Activated T-cell treated with anti-CD3 and anti-CD28 coated beads for 48 hours (primary cell): ENCODE measurements around the gene CENPN.
A peak's percentile ranks its signal among the peaks of the same experiment; 100 is the strongest.

Source experiments
- DNase-seq: peaks from one replicate; pipeline ENCODE4 v3.0.0-alpha.2; 2020; ENCODE audit warnings: low read depth

CENPN gene

GRCh38 chr16:81006813-81007695, at the start of gene CENPN, which contains the start of gene CMC2:
Gene CENPN, plus strand, starts transcription at chr16:81007214. Its CDS starts 4,726 bp downstream, at chr16:81011940.
Gene CMC2, minus strand, starts transcription at chr16:81006885. Its CDS starts 9,491 bp downstream, at chr16:80997394.
- DNase-seq, result peak; percentile 92

- no peak for DNase-seq
Observed at GRCh38 chr16:80958284-80958683, 48.7 kb upstream of the CENPN start.

GRCh38 chr16:80962879-80963278, 44.1 kb upstream of the CENPN start:
- DNase-seq, result no peak

DNA sequence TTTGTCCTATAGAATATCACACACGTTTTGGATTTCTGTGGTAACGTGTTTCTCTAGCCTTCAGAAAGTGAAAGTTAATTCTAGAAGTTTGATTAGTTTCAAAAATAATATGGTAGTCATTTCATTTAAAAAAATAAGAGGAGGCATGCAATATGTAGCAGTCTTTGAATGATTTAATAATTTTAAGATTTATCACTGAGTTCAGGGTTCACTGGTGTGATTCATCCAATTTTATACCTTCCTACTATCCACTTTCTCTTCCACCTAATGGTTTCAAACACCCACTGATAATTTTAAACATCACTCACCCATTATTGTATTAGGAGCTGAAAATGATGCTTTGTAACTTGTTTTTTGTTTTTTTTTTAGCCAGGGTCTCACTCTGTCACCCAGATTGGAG, 42.7 kb upstream of the CENPN start:
- DNase-seq, result no peak

DNA sequence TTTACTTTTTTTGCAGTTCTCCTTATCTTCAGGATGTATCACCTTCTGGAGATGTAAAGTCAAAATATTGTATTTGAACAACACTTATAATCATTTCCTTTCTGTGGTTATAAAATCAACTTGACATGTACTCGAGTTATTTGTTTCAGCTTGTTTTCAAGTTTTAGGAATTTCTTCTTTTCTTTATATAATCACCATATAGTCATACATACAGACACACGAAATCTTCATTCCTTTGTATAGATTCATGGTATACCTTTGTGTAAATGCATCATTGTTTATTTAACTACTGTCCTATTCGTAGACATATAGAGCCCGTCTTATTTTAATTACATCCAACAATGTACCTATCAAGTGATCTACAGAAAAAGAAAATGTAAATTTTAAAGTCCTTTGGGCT, 40.4 kb upstream of the CENPN start:
- no peak for DNase-seq

DNA sequence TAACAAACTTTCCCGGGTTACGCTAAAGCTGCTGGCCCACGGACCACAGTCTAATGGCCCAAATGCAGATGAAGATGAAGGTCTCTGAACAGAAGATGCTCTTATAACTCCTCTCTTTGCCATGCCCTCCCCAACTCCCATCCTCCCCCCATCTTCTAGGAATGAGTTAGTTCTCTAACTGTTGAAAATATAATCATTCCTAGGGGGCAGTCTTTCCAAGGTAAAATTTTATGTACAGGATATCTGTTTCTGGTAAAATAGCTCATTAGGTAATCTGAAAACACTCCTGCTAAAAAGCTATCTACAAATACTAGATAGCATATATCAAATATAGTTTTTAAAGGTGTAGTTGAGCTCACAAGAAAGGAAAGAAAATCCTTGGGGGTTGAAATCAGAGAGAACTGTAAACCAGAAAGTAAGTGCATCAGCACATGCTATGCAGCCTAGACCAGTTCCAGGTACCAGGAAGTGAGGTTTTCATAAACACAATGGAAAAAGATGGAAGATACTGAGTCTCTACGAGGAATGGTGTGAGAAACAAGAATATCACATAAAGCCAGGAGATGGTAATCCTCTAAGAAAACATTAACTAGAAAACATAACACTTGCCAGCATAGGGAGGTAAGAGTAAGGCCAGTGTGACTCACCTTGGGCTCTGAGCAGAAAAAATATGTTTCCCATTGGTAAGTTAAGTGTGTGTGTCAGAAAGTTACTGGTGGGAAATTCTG, 38.5 kb upstream of the CENPN start:
- DNase-seq, result no peak

DNA sequence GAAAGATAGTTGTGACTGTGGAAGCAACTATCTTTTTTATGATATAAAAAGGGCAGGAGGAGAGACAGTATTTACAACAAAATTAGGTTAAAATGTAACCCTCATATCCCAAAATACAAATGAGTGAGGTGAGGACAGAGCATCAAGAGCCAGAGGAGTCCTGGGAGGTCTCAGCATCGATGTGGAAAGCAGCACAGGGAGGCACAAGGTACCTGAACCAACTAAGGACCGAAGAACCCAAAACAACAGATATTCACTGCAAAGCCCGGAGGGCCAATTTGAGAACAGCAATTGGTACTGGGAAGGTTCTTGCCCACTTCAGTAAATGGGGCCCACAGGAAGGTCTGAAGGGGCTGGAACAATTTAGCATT, 37.9 kb upstream of the CENPN start:
- no peak for DNase-seq

DNA sequence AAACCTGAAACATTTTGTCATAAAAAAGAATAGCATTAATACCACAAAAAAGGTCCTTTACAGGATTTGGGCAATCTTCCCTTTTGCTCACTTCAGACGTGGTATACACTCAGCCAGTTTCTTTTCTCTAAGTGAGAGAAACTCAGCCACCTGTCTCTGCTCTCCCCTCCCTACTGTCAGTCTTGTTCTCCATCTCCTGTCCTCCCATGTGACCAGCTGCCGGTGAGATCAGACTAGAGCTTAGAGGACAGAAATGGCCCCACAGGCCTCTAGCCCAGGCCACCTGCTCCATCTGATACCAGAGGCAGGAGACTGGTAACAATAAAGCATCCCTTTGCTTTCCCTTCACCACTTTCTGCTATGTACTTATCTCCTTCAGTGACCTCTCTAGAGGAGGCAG, 35.2 kb upstream of the CENPN start:
- DNase-seq, result no peak

GRCh38 chr16:80972611-80973010, 34.4 kb upstream of the CENPN start:
- no peak for DNase-seq

- no peak for DNase-seq
Observed at GRCh38 chr16:80973991-80974390, 33.0 kb upstream of the CENPN start.

DNA sequence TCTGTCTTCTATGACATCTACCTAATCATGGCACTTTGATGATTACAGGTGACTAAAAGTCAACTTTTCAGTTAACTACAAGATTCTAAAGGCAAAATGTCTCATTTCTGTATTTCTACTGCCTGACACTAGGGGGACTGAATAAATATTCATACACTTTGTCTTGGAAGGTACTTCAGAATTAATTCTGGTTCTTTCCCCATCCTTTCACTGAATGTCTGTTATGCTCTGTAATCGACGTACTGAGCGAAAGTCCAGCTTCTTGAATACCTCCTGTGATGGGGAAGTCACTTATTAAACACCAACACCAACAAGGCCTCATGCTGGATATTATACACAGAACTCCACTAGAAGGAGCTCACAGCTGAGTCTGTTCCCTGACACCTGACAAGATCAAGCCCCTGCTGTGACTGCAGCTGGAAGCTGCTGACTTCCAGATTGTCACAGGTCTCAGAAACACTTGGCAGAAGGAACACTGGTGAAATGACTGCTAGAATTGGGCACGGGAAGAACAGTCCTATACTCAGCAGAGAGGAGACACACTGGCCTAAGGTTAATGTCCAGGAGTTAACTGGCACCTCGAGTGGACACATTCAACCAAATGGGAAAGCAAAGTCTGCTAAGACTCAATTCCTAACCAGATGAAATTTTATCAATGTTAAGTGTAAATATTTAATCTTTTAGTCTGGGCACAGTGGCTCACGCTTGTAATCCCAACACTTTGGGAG, 32.2 kb upstream of the CENPN start:
- DNase-seq, result no peak

DNA sequence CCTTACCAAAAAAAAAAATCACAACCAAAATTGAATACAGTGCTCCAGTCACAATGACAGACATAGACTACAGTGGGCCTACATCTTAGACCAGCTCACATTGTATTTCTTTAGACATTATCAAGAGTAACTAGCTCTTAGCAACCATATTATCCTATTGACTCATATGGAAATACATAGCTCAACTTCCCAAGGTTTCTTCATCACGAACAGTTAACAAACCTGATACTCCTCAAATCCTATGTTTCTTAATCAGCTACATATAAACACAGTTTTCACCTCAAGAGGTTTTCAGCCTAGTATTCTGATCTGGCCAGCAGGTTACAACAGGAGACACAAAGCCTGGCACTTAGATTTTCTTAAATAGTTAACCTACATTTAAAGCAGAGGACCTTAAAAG, 30.1 kb upstream of the CENPN start:
- DNase-seq, result no peak

DNA sequence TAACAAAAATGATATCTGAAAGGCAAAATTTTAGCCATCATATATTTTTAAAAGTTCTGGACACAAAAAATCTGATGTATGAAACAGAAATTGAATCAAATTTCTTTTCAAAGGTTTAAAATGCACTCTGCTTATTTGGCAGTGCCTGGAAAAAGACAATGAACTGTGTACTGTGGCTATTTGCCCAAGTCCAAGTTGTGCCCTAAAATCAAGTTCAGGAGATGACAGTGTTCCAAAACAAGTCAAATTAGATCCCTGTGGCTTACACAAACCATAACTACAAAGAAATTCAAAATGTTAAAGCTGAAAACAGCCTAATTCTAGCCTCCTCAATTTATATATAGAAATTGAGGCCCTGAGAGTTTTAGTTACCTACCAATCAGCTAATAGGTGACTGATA, 25.9 kb upstream of the CENPN start:
- DNase-seq, result no peak

DNA sequence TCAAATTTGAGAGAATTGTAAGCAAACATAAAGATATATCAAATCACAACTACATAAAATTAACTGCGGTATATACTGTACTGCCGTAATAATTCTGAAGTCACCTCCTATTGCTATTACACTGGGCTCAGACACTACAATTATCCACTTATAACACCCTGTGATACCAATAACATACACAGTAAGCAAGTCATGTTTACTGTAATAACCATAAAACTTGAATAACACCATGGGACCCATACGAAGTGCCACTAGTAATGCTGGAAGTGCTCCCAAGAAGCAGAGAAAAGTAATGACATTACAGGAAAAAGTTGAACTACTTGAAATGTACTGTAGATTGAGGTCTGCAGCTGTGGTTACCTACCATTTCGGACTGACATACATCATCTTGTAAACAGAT, 24.4 kb upstream of the CENPN start:
- DNase-seq, result no peak

DNA sequence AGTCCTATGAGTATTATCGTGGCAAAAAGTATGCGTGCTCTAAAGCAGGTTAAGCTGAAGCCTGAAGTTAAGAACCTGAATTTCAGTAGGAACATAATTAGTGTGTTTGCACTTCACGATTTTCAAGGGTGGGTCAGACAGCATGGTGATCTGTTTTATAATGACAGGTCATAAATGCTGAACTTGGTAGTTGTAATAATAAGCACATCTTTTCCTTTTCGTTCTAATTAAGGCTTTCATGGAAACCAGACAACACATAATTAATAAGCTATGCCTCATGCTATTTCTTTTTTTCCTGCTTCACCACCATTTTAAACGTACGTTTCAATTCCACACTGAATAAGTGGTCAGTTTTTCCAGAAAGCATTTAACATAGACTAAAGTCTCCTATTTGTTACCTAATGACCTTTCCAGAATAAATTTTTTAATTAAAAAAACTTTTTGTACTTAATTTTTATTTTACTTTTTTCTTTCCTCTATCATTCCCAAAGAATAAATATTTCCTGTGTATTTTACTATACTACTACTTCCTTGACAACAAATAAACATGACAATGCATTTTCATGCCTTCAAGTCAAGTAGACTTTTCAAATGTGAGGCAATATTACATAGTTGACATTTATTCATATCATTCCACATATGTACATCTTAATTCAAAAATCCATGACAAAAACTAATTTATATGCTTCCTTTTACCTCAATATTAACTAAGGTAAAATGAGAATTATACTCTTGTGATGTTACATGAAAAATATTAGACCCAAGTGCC, 22.7 kb upstream of the CENPN start:
- no peak for DNase-seq

DNA sequence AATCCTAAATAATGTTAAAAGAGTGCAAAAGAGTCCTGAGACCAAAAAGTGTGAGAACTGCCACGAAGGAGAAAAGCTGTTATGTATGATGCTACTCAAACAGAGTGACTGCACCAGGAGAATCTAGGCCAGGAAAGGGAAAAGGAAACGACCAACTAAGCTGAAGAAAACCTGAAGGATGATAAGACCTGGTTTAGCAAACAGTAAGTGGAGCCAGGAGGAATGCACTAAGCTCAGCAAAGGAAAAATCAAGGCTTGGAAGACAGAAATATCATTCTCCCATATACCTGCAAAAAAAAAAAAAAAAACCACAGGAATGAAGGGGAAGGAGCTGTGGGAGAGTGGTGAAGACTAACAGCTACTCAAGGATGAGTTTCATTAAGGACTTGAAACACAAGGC, 21.4 kb upstream of the CENPN start:
- no peak for DNase-seq

GRCh38 chr16:80986557-80986956, 20.5 kb upstream of the CENPN start:
- DNase-seq, result no peak

DNA sequence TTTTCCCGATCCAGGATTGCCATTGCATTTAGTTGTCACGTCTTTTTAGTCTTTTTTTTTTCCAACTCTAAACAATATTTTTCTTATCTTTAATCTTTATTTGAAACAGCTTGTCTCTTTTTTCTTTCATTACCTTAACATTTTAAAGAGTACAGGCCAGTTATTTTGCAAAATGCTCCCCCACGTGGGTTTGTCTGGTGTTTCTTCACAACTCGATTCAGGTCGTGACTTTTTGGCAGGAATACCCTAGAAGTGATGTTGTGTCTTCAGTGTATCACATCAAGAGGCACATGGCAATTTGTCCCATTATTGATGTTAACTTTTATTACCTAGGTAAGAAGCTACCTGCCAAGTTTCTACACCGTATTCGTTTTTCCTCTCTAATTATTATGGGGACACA, 18.3 kb upstream of the CENPN start:
- no peak for DNase-seq

GRCh38 chr16:80989801-80990200, 17.2 kb upstream of the CENPN start:
- no peak for DNase-seq

DNA sequence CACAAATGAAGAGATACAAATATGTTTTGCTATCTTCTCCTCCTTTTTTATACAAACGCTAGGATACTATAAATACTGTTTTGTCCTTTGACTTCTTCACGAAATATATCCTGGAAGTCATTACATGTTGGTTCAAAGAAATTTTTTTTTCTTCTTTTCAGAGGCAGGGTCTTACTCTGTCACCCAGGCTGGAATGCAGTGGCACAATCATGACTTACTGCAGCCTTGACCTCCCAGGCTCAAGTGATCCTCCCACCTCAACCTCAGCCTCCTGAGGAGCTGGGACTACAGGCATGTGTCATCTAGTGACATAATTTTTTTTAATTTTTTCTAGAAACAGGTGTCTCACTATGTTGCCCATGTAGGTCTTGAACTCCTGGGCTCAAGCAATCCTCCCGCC, 16.4 kb upstream of the CENPN start:
- DNase-seq, result no peak

GRCh38 chr16:80990978-80991377, 16.0 kb upstream of the CENPN start:
- DNase-seq, result no peak
